ENCODE data around the gene PRX.

DNA sequence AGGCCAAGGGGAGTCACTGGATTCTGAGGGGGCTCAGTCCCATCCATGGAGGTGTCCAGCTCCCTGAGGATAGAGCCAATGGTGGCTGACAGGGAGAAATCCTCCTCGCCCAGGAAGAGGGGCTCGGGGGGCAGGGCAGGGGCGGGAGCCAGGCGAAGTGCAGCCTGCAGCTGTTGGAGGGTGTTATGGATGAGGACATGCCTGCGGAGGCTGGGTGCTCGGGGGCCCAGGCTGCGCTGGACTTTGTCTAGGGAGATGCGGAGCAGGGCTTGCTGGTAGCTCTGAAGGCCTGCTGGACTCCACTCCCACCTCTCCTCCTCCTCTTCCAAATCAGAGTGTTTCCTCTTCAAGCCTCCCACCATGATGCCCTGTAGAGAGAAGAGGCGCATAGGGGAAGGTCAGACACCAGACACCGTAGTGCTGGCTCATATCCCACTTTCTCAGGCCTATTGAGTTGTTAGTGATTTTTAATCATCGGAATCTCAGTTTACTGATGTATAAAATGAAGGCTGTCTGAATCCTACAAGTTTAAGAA lies 28.6 kb upstream of the PRX start:
- TF ChIP-seq, protein P1, sequence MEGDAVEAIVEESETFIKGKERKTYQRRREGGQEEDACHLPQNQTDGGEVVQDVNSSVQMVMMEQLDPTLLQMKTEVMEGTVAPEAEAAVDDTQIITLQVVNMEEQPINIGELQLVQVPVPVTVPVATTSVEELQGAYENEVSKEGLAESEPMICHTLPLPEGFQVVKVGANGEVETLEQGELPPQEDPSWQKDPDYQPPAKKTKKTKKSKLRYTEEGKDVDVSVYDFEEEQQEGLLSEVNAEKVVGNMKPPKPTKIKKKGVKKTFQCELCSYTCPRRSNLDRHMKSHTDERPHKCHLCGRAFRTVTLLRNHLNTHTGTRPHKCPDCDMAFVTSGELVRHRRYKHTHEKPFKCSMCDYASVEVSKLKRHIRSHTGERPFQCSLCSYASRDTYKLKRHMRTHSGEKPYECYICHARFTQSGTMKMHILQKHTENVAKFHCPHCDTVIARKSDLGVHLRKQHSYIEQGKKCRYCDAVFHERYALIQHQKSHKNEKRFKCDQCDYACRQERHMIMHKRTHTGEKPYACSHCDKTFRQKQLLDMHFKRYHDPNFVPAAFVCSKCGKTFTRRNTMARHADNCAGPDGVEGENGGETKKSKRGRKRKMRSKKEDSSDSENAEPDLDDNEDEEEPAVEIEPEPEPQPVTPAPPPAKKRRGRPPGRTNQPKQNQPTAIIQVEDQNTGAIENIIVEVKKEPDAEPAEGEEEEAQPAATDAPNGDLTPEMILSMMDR (IDR thresholded peaks at IDR 0.05) = no peak
- TF ChIP-seq EP300 (IDR thresholded peaks at IDR 0.05; ENCODE audit: low read depth) (no peak), POLR2AphosphoS5 (IDR thresholded peaks at IDR 0.05) (no peak), POLR2A (IDR thresholded peaks at IDR 0.05) (no peak)

Data from transverse colon (tissue), 4 donors.